IMR-90 (cell line): Measurements from ENCODE around the gene SCGB1D1. TPM values are rescaled to one million over a fixed set of nuclear protein-coding genes. Genes with fewer than 3 reads are reported as not detected.

ENCODE experiments used
- ATAC-seq: fragments of 200-7000 bp; cut with Tn5 transposase; 2 replicates; pipeline ENCODE4 v1.9.1; 2020; ENCODE audit warnings: low read depth, mild to moderate bottlenecking, moderate library complexity
- BruUV-seq: library from RNA; stranded (reverse); fragments of 400-500 nt; replicated peaks from 2 replicates; lab custom pipeline; 2021; lab: Mats Ljungman, UMichigan
- CTCF ChIA-PET: fragments of 300-600 bp; formaldehyde crosslinking; extraction: SDS; loops from one replicate; lab custom pipeline; 2021; ENCODE audit warnings: antibody characterized with exemption; lab: Yijun Ruan, JAX
- POLR2A ChIA-PET: fragments of 300-600 bp; sonication (Branson Sonifier 250); formaldehyde crosslinking; loops from one replicate; lab custom pipeline; 2022; ENCODE audit warnings: antibody characterized with exemption; ENCODE audit not compliant: unreplicated experiment; lab: Charles Lee
- DNase-seq: peaks from one replicate; pipeline ENCODE4 v3.0.0; 2013
- H2AFZ ChIP-seq: replicated peaks from 2 replicates; pipeline ENCODE3; 2013; ENCODE audit warnings: low read length, mild to moderate bottlenecking; ENCODE audit not compliant: poor library complexity
- H2AK5ac ChIP-seq: 2 replicates; pipeline ENCODE4 v1.6.1; 2013; ENCODE audit warnings: low read depth, low read length, inconsistent platforms
- H2AK9ac ChIP-seq: replicated peaks from 2 replicates; pipeline ENCODE3; 2013; ENCODE audit warnings: mild to moderate bottlenecking, low read depth, low read length, moderate library complexity; ENCODE audit not compliant: poor library complexity
- H2BK120ac ChIP-seq: 2 replicates; pipeline ENCODE4 v1.6.1; 2013; ENCODE audit warnings: low read depth, low read length, inconsistent platforms
- H2BK15ac ChIP-seq: 3 replicates; pipeline ENCODE4 v1.6.1; 2013; ENCODE audit warnings: low read depth, low read length, inconsistent platforms
- H2BK20ac ChIP-seq: 2 replicates; pipeline ENCODE4 v1.6.1; 2013; ENCODE audit warnings: low read depth, mild to moderate bottlenecking, inconsistent platforms, low read length, moderate library complexity
- H2BK5ac ChIP-seq: 2 replicates; pipeline ENCODE4 v1.6.1; 2013; ENCODE audit warnings: mild to moderate bottlenecking, low read depth, low read length, inconsistent platforms; ENCODE audit not compliant: poor library complexity, severe bottlenecking
- H3K14ac ChIP-seq: replicated peaks from 2 replicates; pipeline ENCODE4 v1.6.1; 2013; ENCODE audit warnings: low read depth, low read length, inconsistent platforms
- H3K18ac ChIP-seq: 2 replicates; pipeline ENCODE4 v1.6.1; 2013; ENCODE audit warnings: low read depth, low read length, control low read depth
- H3K23ac ChIP-seq: 2 replicates; pipeline ENCODE4 v1.6.1; 2013; ENCODE audit warnings: low read depth, low read length, inconsistent platforms
- H3K27ac ChIP-seq: 2 replicates; pipeline ENCODE4 v1.5.1; 2013; ENCODE audit warnings: mild to moderate bottlenecking, control low read depth, low read length; ENCODE audit not compliant: insufficient read depth
- H3K27me3 ChIP-seq: 2 replicates; pipeline ENCODE4 v1.6.1; 2013; ENCODE audit warnings: low read length; ENCODE audit not compliant: control insufficient read depth, insufficient read depth
- H3K36me3 ChIP-seq: 2 replicates; pipeline ENCODE4 v1.6.1; 2013; ENCODE audit warnings: low read length, mixed read lengths; ENCODE audit not compliant: control insufficient read depth, insufficient read depth
- H3K4ac ChIP-seq: 2 replicates; pipeline ENCODE4 v1.6.1; 2013; ENCODE audit warnings: low read depth, low read length, inconsistent platforms
- H3K4me1 ChIP-seq: 2 replicates; pipeline ENCODE4 v1.6.1; 2013; ENCODE audit warnings: low read length, mixed read lengths; ENCODE audit not compliant: control insufficient read depth, insufficient read depth
- H3K4me2 ChIP-seq: 2 replicates; pipeline ENCODE4 v1.6.1; 2013; ENCODE audit warnings: low read depth, mild to moderate bottlenecking, control low read depth, low read length, moderate library complexity
- H3K4me3 ChIP-seq: 2 replicates; pipeline ENCODE4 v1.5.1; 2013; ENCODE audit warnings: low read depth, mild to moderate bottlenecking, control low read depth, low read length, moderate library complexity; ENCODE audit not compliant: insufficient read depth
- H3K56ac ChIP-seq: 2 replicates; pipeline ENCODE4 v1.6.1; 2013; ENCODE audit warnings: low read length, inconsistent platforms; ENCODE audit not compliant: insufficient read depth; ENCODE audit errors: extremely low read depth
- H3K79me1 ChIP-seq, 2 experiments: 2 replicates each; pipeline ENCODE4 v1.6.1; 2013; ENCODE audit warnings: low read length in 2 of 2, inconsistent platforms in 1 of 2, low read depth in 1 of 2
- H3K9ac ChIP-seq: 2 replicates; pipeline ENCODE4 v1.6.1; 2013; ENCODE audit warnings: low read depth, low read length, control low read depth
- H3K9me1 ChIP-seq: 2 replicates; pipeline ENCODE4 v1.6.1; 2013; ENCODE audit warnings: low read length, inconsistent platforms; ENCODE audit not compliant: insufficient read depth
- H3K9me3 ChIP-seq: 2 replicates; pipeline ENCODE4 v1.6.1; 2013; ENCODE audit warnings: low read length; ENCODE audit not compliant: control insufficient read depth, insufficient read depth
- H4K20me1 ChIP-seq: 2 replicates; pipeline ENCODE4 v1.6.1; 2013; ENCODE audit warnings: low read length, inconsistent platforms; ENCODE audit not compliant: insufficient read depth
- H4K5ac ChIP-seq: 2 replicates; pipeline ENCODE4 v1.6.1; 2013; ENCODE audit warnings: mild to moderate bottlenecking, low read depth, low read length, control low read depth
- H4K8ac ChIP-seq, 2 experiments: 2 replicates each; pipeline ENCODE4 v1.6.1; 2013; ENCODE audit warnings: low read depth in 2 of 2, low read length in 2 of 2, control low read depth in 1 of 2, inconsistent platforms in 1 of 2
- H4K91ac ChIP-seq: 2 replicates; pipeline ENCODE4 v1.6.1; 2013; ENCODE audit warnings: low read depth, low read length, inconsistent platforms; ENCODE audit not compliant: insufficient read depth
- BHLHE40 ChIP-seq: fragments of 150-350 bp; IDR thresholded peaks from 2 replicates; pipeline ENCODE4 v1.6.1; 2016; ENCODE audit warnings: mild to moderate bottlenecking, low read depth, low read length
- CEBPB ChIP-seq: IDR thresholded peaks from 2 replicates; pipeline ENCODE4 v1.6.1; 2012; ENCODE audit warnings: low read depth, low read length, improper control_type of control experiment
- CHD1 ChIP-seq: IDR thresholded peaks from 2 replicates; pipeline ENCODE4 v1.6.1; 2012; ENCODE audit warnings: low read depth, low read length, improper control_type of control experiment
- CTCF ChIP-seq: conservative IDR thresholded peaks from 2 replicates; pipeline ENCODE4 v1.5.1; 2012; ENCODE audit warnings: mild to moderate bottlenecking, low read depth, low read length, improper control_type of control experiment
- ELK1 ChIP-seq: fragments of 150-350 bp; IDR thresholded peaks from 2 replicates; pipeline ENCODE4 v1.6.1; 2016; ENCODE audit warnings: low read depth, mild to moderate bottlenecking, low read length, moderate library complexity, borderline replicate concordance
- FOS ChIP-seq: fragments of 150-350 bp; IDR thresholded peaks from 2 replicates; pipeline ENCODE4 v1.6.1; 2016; ENCODE audit warnings: low read depth, low read length
- MAFK ChIP-seq: IDR thresholded peaks from 2 replicates; pipeline ENCODE4 v1.6.1; 2012; ENCODE audit warnings: low read depth, low read length, improper control_type of control experiment
- MAZ ChIP-seq: IDR thresholded peaks from 2 replicates; pipeline ENCODE4 v1.6.1; 2012; ENCODE audit warnings: low read depth, mild to moderate bottlenecking, low read length, improper control_type of control experiment, moderate library complexity, borderline replicate concordance
- MXI1 ChIP-seq: IDR thresholded peaks from 2 replicates; pipeline ENCODE4 v1.6.1; 2012; ENCODE audit warnings: low read depth, mild to moderate bottlenecking, low read length, moderate library complexity, borderline replicate concordance
- NFE2L2 ChIP-seq: fragments of 150-350 bp; IDR thresholded peaks from 2 replicates; pipeline ENCODE4 v1.6.1; 2016; ENCODE audit warnings: low read depth, mild to moderate bottlenecking, low read length
- POLR2A ChIP-seq: IDR thresholded peaks from 2 replicates; pipeline ENCODE4 v1.6.1; 2012; ENCODE audit warnings: mild to moderate bottlenecking, low read depth, low read length
- RAD21 ChIP-seq: IDR thresholded peaks from 2 replicates; pipeline ENCODE4 v1.6.1; 2012; ENCODE audit warnings: low read length, improper control_type of control experiment
- RCOR1 ChIP-seq: IDR thresholded peaks from 2 replicates; pipeline ENCODE4 v1.6.1; 2012; ENCODE audit warnings: mild to moderate bottlenecking, low read length, improper control_type of control experiment; ENCODE audit not compliant: insufficient replicate concordance
- RFX5 ChIP-seq: IDR thresholded peaks from 2 replicates; pipeline ENCODE4 v1.8.0; 2012; ENCODE audit warnings: low read depth, mild to moderate bottlenecking, low read length, moderate library complexity
- SMC3 ChIP-seq: fragments of 150-350 bp; IDR thresholded peaks from 2 replicates; pipeline ENCODE4 v1.6.1; 2016; ENCODE audit warnings: low read depth, mild to moderate bottlenecking, antibody characterized with exemption, low read length, moderate library complexity
- USF2 ChIP-seq: fragments of 150-350 bp; IDR thresholded peaks from 2 replicates; pipeline ENCODE4 v1.6.1; 2017; ENCODE audit warnings: mild to moderate bottlenecking, antibody characterized with exemption, low read length, low read depth
- WGBS, 2 experiments: methylation state at CpG; one replicate each; pipeline versions ENCODE4 v1.1.5 to v1.1.7; 2013; ENCODE audit warnings: missing lambda C conversion rate in 2 of 2; ENCODE audit not compliant: insufficient read length in 1 of 2; ENCODE audit errors: extremely low coverage in 2 of 2; 5-methylcytosine and 5-hydroxymethylcytosine counted together
- dilution Hi-C: fragments of 300-500 bp; cut with HindIII; formaldehyde crosslinking; loops from one replicate; pipeline ENCODE4 v1.14.3; 2018; ENCODE audit warnings: low sequenced_read_pairs; ENCODE audit not compliant: unreplicated experiment
- in situ Hi-C: fragments of 300-500 bp; cut with MboI; formaldehyde crosslinking; loops from 3 replicates; pipeline ENCODE4 v1.14.3; 2019; ENCODE audit warnings: low sequenced_read_pairs, inconsistent platforms, mixed read lengths
- intact Hi-C: fragments of 100-400 bp; cut with micrococcal nuclease; formaldehyde crosslinking; loops from 2 replicates; pipeline ENCODE4 v1.10.0; 2022
- polyA plus RNA-seq, 3 experiments: library from polyadenylated mRNA; depleted of rRNA; stranded (reverse); fragments of >200 nt; gene quantifications; 2 replicates each; pipeline ENCODE4 v1.2.3, GENCODE V29; 2012; ENCODE audit warnings: low replicate concordance in 1 of 3
- total RNA-seq: library from RNA; depleted of rRNA; stranded (reverse); fragments of >200 nt; gene quantifications from 2 replicates; pipeline ENCODE4 v1.2.3, GENCODE V29; 2012

Gene SCGB1D1
- total and polyA plus RNA-seq, 2 of the 4 experiments (the other 2 are of a cell fraction): not detected

- no peak overlapping the region for H3K4ac ChIP-seq
Measured at GRCh38 chr11:62172294-62172693, 17.7 kb upstream of the SCGB1D1 start.

More at GRCh38 chr11:62172294-62172693, 17.7 kb upstream of the SCGB1D1 start:
- no peaks in the 10 kb centered on the region for H4K20me1 ChIP-seq
- H2BK5ac ChIP-seq: no peak overlapping the region
- 62% methylated on average over 3 of the region's 7 CpGs; no CpG with 5 or more reads in 1 of the 2 experiments for WGBS, 2 experiments
- H3K27ac ChIP-seq: no peak overlapping the region
- H3K14ac ChIP-seq: no peak overlapping the region
- no peak overlapping the region for H3K4me3 ChIP-seq
- H4K5ac ChIP-seq: no peak overlapping the region
- no peak overlapping the region for H3K23ac ChIP-seq
- H2AK5ac ChIP-seq: no peak overlapping the region
- TF ChIP-seq FOS (no peak), RCOR1 (no peak), CEBPB (no peak), RAD21 (no peak), ELK1 (no peak), MXI1 (no peak), BHLHE40 (no peak), USF2 (no peak), MAZ (no peak), POLR2A (no peak), NFE2L2 (no peak), RFX5 (no peak), CTCF (no peak), MAFK (no peak), SMC3 (no peak), CHD1 (no peak)
- in situ Hi-C loops: loop anchor here (10.0 kb wide), 1 partner anchor 143 kb away; no protein-coding TSS in a partner anchor
- H2BK15ac ChIP-seq: no peak overlapping the region
- H3K4me2 ChIP-seq: no peak overlapping the region
- no peak overlapping the region for H2BK120ac ChIP-seq
- H3K18ac ChIP-seq: no peak overlapping the region
- H2BK20ac ChIP-seq: no peak overlapping the region
- BruUV-seq: no TSS peak
- no peaks in the 10 kb centered on the region for H3K9me3 ChIP-seq
- no peak overlapping the region for H2AFZ ChIP-seq
- dilution Hi-C loops: no loop called here
- CTCF ChIA-PET: interaction anchor here (0.8 to 1.2 kb wide), 2 partner anchors 15 to 28 kb away, joined by 3 to 4 read pairs; no protein-coding TSS in a partner anchor
- no peak overlapping the region for H3K9ac ChIP-seq
- no peak overlapping the region for H3K56ac ChIP-seq
- no peaks in the 10 kb centered on the region; the same call in 1 of the 2 replicates for H3K9me1 ChIP-seq
- no peak for ATAC-seq
- POLR2A ChIA-PET: no interaction called here
- intact Hi-C loops: no loop called here
- no peaks in the 10 kb centered on the region for H3K4me1 ChIP-seq
- no peak for DNase-seq
- no peak overlapping the region for H4K91ac ChIP-seq
- H4K8ac ChIP-seq: no peak overlapping the region
- H2AK9ac ChIP-seq: no peak overlapping the region
- peaks cover 19% of the 10 kb centered on the region for H3K27me3 ChIP-seq
- no peaks in the 10 kb centered on the region for H3K79me1 ChIP-seq
- no peaks in the 10 kb centered on the region for H3K36me3 ChIP-seq
